NT2/D1 (cell line): ENCODE results near the gene ARHGAP8.

Experiments used
- YY1 ChIP-seq: IDR thresholded peaks from 2 replicates; pipeline ENCODE4 v1.6.1; 2011; ENCODE audit not compliant: insufficient read length, insufficient read depth
- ZNF274 ChIP-seq: IDR thresholded peaks from 2 replicates; pipeline ENCODE4 v1.6.1; 2011; ENCODE audit warnings: mild to moderate bottlenecking, low read depth, low read length

DNA sequence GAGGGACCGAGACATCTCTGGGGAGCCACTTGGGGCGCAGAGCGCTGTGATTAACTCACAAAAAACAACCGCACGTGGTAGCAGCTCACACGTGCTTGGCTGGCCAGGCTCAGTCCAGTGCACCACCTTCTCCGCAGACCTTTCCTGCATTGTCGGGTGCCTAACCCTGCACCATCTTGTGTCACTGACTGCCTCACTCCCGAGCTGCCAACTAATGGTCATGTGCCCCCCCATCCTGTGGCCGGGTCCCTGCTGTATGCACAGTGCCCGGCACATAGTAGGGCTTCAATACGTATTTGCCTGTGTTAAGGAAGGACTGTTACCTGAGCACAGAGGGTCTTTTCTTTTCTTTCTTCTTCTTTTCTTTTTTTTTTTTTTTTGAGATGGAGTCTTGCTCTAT is 71.9 kb downstream of the ARHGAP8 start:
- TF ChIP-seq ZNF274: no peak
- TF ChIP-seq YY1: no peak
